Measurements from ENCODE around the gene QDPR. TPM values are rescaled to one million over a fixed set of nuclear protein-coding genes. Genes with fewer than 3 reads are reported as not detected.
A peak's percentile ranks its signal among the peaks of the same experiment; 100 is the strongest.

Gene QDPR
- total and polyA plus RNA-seq, 10 of the 15 experiments (the other 5 are each of a cell fraction or from before 2014, with no cell fraction given): 3.0 to 27.7 (median 11.8) TPM

GRCh38 chr4:17531538-17532285, 19.8 kb upstream of the QDPR start:
- BruUV-seq (replicated peaks): no TSS peak
- POLR2A ChIA-PET: no interaction called here
- ATAC-seq (peak; percentile 48), FAIRE-seq (no peak), DNase-seq (ENCODE audit: low read depth, low spot score) (no peak)
- CTCF ChIA-PET: interaction anchor here (0.9 to 2.0 kb wide), 2 partner anchors 17 to 21 kb away, joined by 3 to 4 read pairs; no protein-coding TSS in a partner anchor
- SMC1A ChIA-PET (ENCODE audit: uncharacterized antibody, unreplicated experiment): interaction anchor here (0.9 kb wide), 1 partner anchor 60 kb away, joined by 3 read pairs; no protein-coding TSS in a partner anchor
- Histone ChIP-seq H3K27ac (ENCODE audit: control insufficient read depth, insufficient read depth) (no peak overlapping the region), H3K36me3 (ENCODE audit: control insufficient read depth in 2 of 2, insufficient read depth in 2 of 2, low read length in 1 of 2) (no peaks in the 10 kb centered on the region), H3K79me2 (ENCODE audit: control insufficient read depth, insufficient read depth, low read length) (no peaks in the 10 kb centered on the region), H3K27me3 (replicated peaks in 1 of 2; ENCODE audit: control insufficient read depth in 2 of 2, insufficient read depth in 2 of 2, low read length in 1 of 2) (no peaks in the 10 kb centered on the region), H2AFZ (ENCODE audit: control insufficient read depth, low read depth, low read length) (no peak overlapping the region), H3K4me1 (ENCODE audit: control insufficient read depth, insufficient read depth, low read length) (no peaks in the 10 kb centered on the region), H3K4me2 (ENCODE audit: control insufficient read depth, insufficient read depth) (no peak overlapping the region), H3K9ac (ENCODE audit: control insufficient read depth, insufficient read depth, low read length) (no peak overlapping the region), H3K4me3 (no peak overlapping the region), H4K20me1 (ENCODE audit: control insufficient read depth, insufficient read depth) (no peaks in the 10 kb centered on the region), H3K9me3 (replicated peaks; ENCODE audit: control insufficient read depth, insufficient read depth, low read length) (no peaks in the 10 kb centered on the region)
- no peak for TF ChIP-seq PML (IDR thresholded peaks at IDR 0.05; ENCODE audit: low read length)
- no peak for TF ChIP-seq CHD2 (IDR thresholded peaks at IDR 0.05; ENCODE audit: borderline replicate concordance, low read depth, low read length)
- TF ChIP-seq GATAD2B (conservative IDR thresholded peaks at IDR 0.05; ENCODE audit: low read depth): no peak
- no peak for TF ChIP-seq RFX5 (IDR thresholded peaks at IDR 0.05; ENCODE audit: low read depth, low read length)
- TF ChIP-seq HDGF (IDR thresholded peaks at IDR 0.05): no peak
- no peak for TF ChIP-seq ZNF207 (IDR thresholded peaks at IDR 0.05; ENCODE audit: borderline replicate concordance)
- no peak for TF ChIP-seq BCL11A (IDR thresholded peaks at IDR 0.05; ENCODE audit: low read depth, low read length)
- TF ChIP-seq CTCF (IDR thresholded peaks at IDR 0.05 in 2 of 3, conservative IDR thresholded peaks at IDR 0.05 in 1 of 3; ENCODE audit: control insufficient read depth in 2 of 3, extremely low read depth in 1 of 3, insufficient read depth in 1 of 3, low read depth in 3 of 3, low read length in 3 of 3): no peak
- TF ChIP-seq TCF7 (IDR thresholded peaks at IDR 0.05; ENCODE audit: borderline replicate concordance): no peak
- TF ChIP-seq SUPT20H (IDR thresholded peaks at IDR 0.05; ENCODE audit: borderline replicate concordance, control insufficient read depth, low read depth, low read length): no peak
- TF ChIP-seq CBX5 (IDR thresholded peaks at IDR 0.05; ENCODE audit: low read depth): no peak
- TF ChIP-seq NFYB (IDR thresholded peaks at IDR 0.05; ENCODE audit: insufficient read depth, low read depth, low read length): no peak
- no peak for TF ChIP-seq ZNF217 (IDR thresholded peaks at IDR 0.05)
- no peak for TF ChIP-seq EGR1 (IDR thresholded peaks at IDR 0.05; ENCODE audit: borderline replicate concordance in 1 of 2, low read depth in 2 of 2, low read length in 2 of 2)
- no peak for TF ChIP-seq USF2 (IDR thresholded peaks at IDR 0.05; ENCODE audit: borderline replicate concordance, low read depth, low read length)
- TF ChIP-seq POLR2AphosphoS2 (IDR thresholded peaks at IDR 0.05; ENCODE audit: low read depth, low read length): no peak
- TF ChIP-seq CBX3 (IDR thresholded peaks at IDR 0.05; ENCODE audit: borderline replicate concordance, low read depth): no peak
- TF ChIP-seq STAT3 (IDR thresholded peaks at IDR 0.05; ENCODE audit: low read depth, low read length): no peak
- no peak for TF ChIP-seq IKZF2 (IDR thresholded peaks at IDR 0.05)
- intact Hi-C loops (cut with micrococcal nuclease; ENCODE audit: unreplicated experiment) (no loop called here), in situ Hi-C loops (cut with MboI) (no loop called here)
- 24% methylated on average over 8 of the region's 8 CpGs for WGBS (ENCODE audit: insufficient coverage, insufficient replicate concordance, low lambda C conversion rate, missing lambda C conversion rate)
- RAD21 ChIA-PET (ENCODE audit: unreplicated experiment): no interaction called here
